ENCODE data around the gene OXSR1. TPM values are rescaled to one million over a fixed set of nuclear protein-coding genes. Genes with fewer than 3 reads are reported as not detected.

Gene OXSR1
- total RNA-seq, 1 experiment from 2014 or later, result 33.2 TPM

DNA sequence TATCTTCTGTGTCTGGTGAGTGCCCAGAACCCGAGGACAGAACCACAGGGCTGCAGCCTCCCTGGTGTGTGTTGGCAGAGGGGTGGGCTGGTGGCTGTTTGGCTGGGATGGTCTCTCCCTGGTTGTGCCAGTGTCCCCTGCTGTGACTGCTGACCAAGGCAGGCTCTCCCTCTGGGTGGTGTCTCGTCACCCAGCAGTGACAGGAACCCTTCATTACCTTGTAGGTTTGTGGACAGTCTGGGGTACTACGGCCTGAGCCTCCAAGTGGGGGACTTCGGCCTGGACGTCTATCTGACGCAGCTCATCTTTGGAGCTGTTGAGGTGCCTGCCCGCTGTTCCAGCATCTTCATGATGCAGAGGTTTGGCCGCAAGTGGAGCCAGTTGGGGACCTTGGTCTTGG lies 110.3 kb downstream of the OXSR1 start:
- no peaks in the 10 kb centered on the region for H3K4me1 ChIP-seq (ENCODE audit: control insufficient read depth, insufficient read depth, low read length)
- H3K27ac ChIP-seq (ENCODE audit: low read length), result no peak overlapping the region
- in situ Hi-C loops (cut with HindIII; ENCODE audit: low pct_unique_long_range_greater_than_20kb, low sequenced_read_pairs) (no loop called here), intact Hi-C loops (cut with micrococcal nuclease; ENCODE audit: unreplicated experiment) (no loop called here)
- H3K36me3 ChIP-seq (ENCODE audit: control insufficient read depth, insufficient read depth, low read length), result no peaks in the 10 kb centered on the region
- ChIA-PET CTCF (no interaction called here), POLR2A (no interaction called here)
- no peak overlapping the region for H3K4me3 ChIP-seq (ENCODE audit: low read depth in 2 of 2, low read length in 2 of 2)
- no peak for DNase-seq (ENCODE audit: low read depth, low spot score)
- H3K9me3 ChIP-seq (ENCODE audit: control insufficient read depth, insufficient read depth, low read depth, low read length), result no peaks in the 10 kb centered on the region
- TF ChIP-seq, protein P1, sequence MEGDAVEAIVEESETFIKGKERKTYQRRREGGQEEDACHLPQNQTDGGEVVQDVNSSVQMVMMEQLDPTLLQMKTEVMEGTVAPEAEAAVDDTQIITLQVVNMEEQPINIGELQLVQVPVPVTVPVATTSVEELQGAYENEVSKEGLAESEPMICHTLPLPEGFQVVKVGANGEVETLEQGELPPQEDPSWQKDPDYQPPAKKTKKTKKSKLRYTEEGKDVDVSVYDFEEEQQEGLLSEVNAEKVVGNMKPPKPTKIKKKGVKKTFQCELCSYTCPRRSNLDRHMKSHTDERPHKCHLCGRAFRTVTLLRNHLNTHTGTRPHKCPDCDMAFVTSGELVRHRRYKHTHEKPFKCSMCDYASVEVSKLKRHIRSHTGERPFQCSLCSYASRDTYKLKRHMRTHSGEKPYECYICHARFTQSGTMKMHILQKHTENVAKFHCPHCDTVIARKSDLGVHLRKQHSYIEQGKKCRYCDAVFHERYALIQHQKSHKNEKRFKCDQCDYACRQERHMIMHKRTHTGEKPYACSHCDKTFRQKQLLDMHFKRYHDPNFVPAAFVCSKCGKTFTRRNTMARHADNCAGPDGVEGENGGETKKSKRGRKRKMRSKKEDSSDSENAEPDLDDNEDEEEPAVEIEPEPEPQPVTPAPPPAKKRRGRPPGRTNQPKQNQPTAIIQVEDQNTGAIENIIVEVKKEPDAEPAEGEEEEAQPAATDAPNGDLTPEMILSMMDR (IDR thresholded peaks at IDR 0.05), result no peak
- TF ChIP-seq TCF7L2 (IDR thresholded peaks at IDR 0.05; ENCODE audit: low read depth, low read length) (no peak), SIN3A (IDR thresholded peaks at IDR 0.05; ENCODE audit: borderline replicate concordance, insufficient read depth, low read depth, low read length) (no peak)
- TF ChIP-seq, protein P2, sequence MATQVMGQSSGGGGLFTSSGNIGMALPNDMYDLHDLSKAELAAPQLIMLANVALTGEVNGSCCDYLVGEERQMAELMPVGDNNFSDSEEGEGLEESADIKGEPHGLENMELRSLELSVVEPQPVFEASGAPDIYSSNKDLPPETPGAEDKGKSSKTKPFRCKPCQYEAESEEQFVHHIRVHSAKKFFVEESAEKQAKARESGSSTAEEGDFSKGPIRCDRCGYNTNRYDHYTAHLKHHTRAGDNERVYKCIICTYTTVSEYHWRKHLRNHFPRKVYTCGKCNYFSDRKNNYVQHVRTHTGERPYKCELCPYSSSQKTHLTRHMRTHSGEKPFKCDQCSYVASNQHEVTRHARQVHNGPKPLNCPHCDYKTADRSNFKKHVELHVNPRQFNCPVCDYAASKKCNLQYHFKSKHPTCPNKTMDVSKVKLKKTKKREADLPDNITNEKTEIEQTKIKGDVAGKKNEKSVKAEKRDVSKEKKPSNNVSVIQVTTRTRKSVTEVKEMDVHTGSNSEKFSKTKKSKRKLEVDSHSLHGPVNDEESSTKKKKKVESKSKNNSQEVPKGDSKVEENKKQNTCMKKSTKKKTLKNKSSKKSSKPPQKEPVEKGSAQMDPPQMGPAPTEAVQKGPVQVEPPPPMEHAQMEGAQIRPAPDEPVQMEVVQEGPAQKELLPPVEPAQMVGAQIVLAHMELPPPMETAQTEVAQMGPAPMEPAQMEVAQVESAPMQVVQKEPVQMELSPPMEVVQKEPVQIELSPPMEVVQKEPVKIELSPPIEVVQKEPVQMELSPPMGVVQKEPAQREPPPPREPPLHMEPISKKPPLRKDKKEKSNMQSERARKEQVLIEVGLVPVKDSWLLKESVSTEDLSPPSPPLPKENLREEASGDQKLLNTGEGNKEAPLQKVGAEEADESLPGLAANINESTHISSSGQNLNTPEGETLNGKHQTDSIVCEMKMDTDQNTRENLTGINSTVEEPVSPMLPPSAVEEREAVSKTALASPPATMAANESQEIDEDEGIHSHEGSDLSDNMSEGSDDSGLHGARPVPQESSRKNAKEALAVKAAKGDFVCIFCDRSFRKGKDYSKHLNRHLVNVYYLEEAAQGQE (IDR thresholded peaks at IDR 0.05; ENCODE audit: insufficient read depth in 1 of 2, low read depth in 2 of 2, low read length in 1 of 2), result no peak
- H3K27me3 ChIP-seq (ENCODE audit: control insufficient read depth, insufficient read depth, low read length), result no peaks in the 10 kb centered on the region
- no TSS peak for BruUV-seq (replicated peaks)
- ATAC-seq, result no peak

DNA sequence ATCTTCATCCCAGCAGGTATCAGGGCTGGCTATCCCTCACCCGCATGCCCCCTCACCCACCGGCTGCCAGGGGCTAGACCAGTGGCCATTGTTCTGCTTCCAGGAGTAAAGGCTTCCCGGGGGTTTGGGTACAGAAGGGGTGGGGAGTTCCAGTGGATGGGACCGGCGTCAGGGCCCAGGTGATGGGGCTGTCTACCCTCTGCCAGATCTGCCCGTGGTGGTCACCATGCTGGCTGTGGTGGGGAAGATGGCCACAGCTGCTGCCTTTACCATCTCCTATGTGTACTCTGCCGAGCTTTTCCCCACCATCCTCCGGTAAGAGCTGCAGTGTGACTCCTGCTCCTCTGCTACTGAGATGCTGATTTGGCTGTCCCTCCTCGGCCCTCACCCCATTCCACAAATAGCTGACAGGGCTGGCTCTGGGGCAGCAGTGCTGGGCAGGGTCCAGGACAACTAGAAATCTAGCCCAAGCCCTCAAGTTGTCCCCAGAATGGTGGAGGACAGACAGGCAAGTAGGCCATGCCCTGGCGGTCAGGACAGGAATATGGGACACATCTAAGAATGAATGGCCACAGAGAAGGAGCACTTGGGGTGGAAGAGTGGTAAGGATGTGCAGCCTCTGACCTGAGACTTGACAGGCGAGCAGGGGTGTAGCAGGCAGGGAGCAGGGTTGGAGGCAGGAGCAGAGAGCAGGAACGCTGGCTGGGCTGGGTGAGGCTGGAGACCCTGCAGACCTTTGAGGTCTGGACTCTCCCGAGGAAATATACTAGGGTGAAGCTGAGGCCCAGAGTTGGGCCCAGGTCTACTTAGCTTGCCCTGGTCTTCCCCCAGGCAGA lies 111.0 kb downstream of the OXSR1 start:
- Histone ChIP-seq H3K27ac (ENCODE audit: low read length) (no peak overlapping the region), H3K27me3 (ENCODE audit: control insufficient read depth, insufficient read depth, low read length) (no peaks in the 10 kb centered on the region), H3K36me3 (ENCODE audit: control insufficient read depth, insufficient read depth, low read length) (no peaks in the 10 kb centered on the region), H3K4me3 (ENCODE audit: low read depth in 2 of 2, low read length in 2 of 2) (no peak overlapping the region), H3K9me3 (ENCODE audit: control insufficient read depth, insufficient read depth, low read depth, low read length) (no peaks in the 10 kb centered on the region), H3K4me1 (ENCODE audit: control insufficient read depth, insufficient read depth, low read length) (no peaks in the 10 kb centered on the region)
- CTCF ChIA-PET, result no interaction called here
- intact Hi-C loops (cut with micrococcal nuclease; ENCODE audit: unreplicated experiment) (no loop called here), in situ Hi-C loops (cut with HindIII; ENCODE audit: low pct_unique_long_range_greater_than_20kb, low sequenced_read_pairs) (no loop called here)
- TF ChIP-seq, protein P2 (IDR thresholded peaks at IDR 0.05; ENCODE audit: insufficient read depth in 1 of 2, low read depth in 2 of 2, low read length in 1 of 2), result no peak
- no peak for TF ChIP-seq SIN3A (IDR thresholded peaks at IDR 0.05; ENCODE audit: borderline replicate concordance, insufficient read depth, low read depth, low read length)
- ATAC-seq (no peak), DNase-seq (ENCODE audit: low read depth, low spot score) (no peak)
- POLR2A ChIA-PET, result no interaction called here
- BruUV-seq (replicated peaks), result no TSS peak

Measured in Panc1 (cell line).